Lower leg skin (tissue), 3 donors: ENCODE measurements around the gene CD302.

Experiments
- POLR2A ChIP-seq, 2 donors: fragments of 450-650 bp; IDR thresholded peaks; one replicate each; pipeline ENCODE4 v1.6.1; 2016 to 2017; ENCODE audit warnings: antibody characterized with exemption in 2 of 2, mild to moderate bottlenecking in 1 of 2, moderate library complexity in 1 of 2
- TF ChIP-seq, protein P1 (sequence below), 3 donors: fragments of 450-650 bp; IDR thresholded peaks; one replicate each; pipeline ENCODE4 v1.5.1; 2016; ENCODE audit warnings: antibody characterized with exemption in 3 of 3, mild to moderate bottlenecking in 3 of 3, moderate library complexity in 2 of 3

DNA sequence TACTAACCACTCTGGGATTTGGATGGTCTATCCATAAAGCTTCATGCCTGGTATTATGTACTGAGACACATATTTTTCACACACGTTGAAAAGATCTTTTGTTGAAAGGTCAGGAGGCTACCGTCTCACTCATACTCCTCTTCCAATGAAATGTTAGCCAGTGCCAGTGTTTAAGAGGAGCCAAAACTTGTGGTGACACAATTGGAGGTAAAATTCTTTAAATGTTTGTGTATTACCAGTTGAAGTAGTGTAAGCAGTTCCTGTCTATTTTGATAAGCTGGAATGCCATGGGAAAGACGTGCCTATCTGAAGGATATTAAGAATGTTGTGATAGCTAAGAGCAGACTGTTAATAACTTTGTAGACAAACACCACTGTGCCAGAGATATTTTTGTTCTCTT lies 53.6 kb downstream of the CD302 start:
- TF ChIP-seq, protein P1, sequence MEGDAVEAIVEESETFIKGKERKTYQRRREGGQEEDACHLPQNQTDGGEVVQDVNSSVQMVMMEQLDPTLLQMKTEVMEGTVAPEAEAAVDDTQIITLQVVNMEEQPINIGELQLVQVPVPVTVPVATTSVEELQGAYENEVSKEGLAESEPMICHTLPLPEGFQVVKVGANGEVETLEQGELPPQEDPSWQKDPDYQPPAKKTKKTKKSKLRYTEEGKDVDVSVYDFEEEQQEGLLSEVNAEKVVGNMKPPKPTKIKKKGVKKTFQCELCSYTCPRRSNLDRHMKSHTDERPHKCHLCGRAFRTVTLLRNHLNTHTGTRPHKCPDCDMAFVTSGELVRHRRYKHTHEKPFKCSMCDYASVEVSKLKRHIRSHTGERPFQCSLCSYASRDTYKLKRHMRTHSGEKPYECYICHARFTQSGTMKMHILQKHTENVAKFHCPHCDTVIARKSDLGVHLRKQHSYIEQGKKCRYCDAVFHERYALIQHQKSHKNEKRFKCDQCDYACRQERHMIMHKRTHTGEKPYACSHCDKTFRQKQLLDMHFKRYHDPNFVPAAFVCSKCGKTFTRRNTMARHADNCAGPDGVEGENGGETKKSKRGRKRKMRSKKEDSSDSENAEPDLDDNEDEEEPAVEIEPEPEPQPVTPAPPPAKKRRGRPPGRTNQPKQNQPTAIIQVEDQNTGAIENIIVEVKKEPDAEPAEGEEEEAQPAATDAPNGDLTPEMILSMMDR (IDR thresholded peaks at IDR 0.05) = no peak
- no peak for TF ChIP-seq POLR2A (IDR thresholded peaks at IDR 0.05)
